HG02852 (cell line): ENCODE measurements around the gene SLC12A7.
"Not testable (repeated sequence)": the region's sequence is repeated elsewhere in the genome, so short reads cannot be mapped to it uniquely, and the experiment has no call there.

Experiments used
- ATAC-seq: cut with Tn5 transposase; IDR thresholded peaks from one replicate; pipeline ENCODE4 v1.9.1; 2021; ENCODE audit warnings: mild to moderate bottlenecking, moderate library complexity; ENCODE audit not compliant: unreplicated experiment

The SLC12A7 gene

GRCh38 chr5:1127959-1128785, 16.3 kb upstream of the SLC12A7 start:
- no peak for ATAC-seq

GRCh38 chr5:1125695-1126094, 13.8 kb upstream of the SLC12A7 start:
- not testable (repeated sequence) for ATAC-seq

GRCh38 chr5:1125030-1125357, 13.1 kb upstream of the SLC12A7 start:
- ATAC-seq, result no peak

GRCh38 chr5:1124205-1125029, 12.6 kb upstream of the SLC12A7 start:
- no peak for ATAC-seq

DNA sequence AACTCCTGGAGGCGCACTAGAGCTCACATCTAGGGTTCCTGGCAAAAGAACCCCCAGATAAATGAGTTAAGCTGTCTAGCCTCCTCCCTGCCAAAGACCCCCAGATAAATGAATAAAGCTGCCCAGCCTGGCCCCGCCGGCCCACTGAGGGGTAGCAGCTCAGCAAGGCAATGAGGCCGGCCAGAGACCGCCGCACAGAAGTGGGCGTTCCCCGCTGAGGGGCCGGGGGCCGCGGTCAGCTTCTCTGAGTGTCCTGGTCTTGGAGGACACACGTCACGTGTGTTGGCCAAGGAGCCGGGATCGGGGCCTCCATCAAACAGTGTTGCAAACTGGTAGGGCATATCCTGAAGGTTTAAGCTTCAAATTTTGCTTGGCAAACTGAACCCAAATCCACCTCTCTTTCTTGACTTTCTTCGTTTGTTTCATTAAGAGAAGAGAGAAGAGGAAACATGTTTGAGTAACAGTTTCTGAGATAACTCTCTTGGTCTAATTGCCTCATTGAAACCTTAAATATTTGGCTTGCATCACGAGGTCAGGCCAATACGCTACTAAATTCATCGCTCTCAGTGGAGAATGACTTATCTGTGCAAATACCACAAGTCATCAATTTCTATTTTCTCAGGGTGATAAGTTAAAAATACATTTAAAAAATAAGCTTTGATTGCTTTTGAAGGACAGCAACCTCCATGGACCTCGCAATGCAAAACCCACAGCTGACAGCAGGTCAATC, 11.7 kb upstream of the SLC12A7 start:
- no peak for ATAC-seq

- ATAC-seq, result no peak
Measured at GRCh38 chr5:1122511-1123294, 10.8 kb upstream of the SLC12A7 start.

GRCh38 chr5:1121891-1122290, 10.0 kb upstream of the SLC12A7 start:
- ATAC-seq, result no peak

GRCh38 chr5:1121044-1121443, 9.2 kb upstream of the SLC12A7 start:
- ATAC-seq, result no peak

DNA sequence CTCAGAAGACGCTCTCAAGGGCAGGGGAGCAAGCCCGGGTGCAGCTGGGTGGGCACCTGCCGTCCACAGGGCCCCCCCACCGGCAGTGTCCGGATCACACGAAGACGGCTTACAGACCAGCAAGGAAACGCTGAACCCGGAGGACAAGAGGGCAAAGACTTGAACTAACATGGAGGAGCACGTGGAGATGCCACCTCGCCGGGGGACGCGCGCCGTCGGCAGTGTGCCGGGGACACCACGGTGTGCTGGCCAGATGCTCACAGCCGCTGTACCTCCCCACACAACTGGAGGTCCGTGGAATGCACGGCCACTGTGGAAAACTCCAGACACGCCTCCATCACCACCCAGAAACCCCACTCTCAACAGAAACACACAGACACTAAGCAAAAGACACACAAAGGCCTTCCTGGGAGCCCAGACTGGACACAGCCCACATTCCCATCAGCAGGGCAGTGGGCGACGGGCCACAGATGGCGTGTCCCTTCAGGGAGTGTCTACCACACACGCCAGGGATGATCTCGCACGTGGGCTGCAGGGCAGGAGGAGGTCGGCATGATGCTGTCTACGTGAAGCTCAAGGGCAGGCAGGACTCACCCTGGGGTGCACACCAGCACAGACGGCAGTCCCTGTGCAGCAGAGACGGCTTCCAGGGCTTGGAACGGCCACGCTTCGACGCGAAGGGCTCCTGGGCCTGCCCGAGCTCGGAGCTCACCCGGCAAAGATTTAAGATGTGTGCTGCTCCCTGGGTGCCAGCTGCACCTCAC, 8.6 kb upstream of the SLC12A7 start:
- no peak for ATAC-seq

DNA sequence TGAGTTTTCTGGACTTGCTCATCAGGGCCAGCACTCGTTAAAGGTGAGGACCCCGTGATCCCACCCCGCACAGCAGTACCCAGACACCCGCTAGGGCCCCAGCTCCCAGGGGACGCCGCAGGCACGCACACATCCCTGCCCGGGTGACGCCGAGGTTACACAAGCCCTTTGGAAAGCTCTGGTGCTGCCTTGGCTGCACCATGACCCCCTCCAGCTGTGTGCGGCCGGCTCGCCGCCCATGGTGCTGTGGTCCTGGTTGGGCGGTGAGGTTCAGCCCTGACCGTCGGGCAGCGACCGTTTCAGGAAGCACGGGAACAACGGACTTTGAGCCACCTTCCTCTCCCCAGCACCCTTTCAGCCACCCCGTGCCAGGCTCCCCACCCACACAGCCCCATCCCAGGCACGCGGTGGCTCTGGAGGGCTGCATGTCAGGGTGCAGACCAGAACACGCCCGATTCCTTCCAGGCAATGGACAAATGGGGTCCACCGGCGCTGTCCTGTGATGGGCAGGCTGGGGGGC, 7.5 kb upstream of the SLC12A7 start:
- ATAC-seq, result no peak

DNA sequence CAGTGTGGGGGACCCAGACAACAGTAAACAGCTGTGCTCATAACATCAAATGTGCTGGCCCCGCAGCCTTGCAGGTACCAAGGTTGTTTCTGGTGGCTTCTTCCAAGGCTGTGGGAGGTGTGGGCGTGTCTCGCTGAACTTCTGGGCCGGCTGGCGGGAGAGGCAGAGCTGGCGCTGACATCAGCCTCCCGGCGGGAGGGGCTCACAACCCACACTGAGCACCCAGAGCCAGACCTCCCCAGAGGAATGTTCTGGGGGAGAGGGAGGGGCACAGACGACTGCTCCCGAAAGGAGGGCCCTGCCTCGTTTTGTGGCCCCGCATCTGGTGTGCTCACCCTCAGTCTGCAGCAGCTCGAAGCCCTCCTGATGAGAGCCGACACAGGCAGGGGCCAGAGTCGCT, 6.9 kb upstream of the SLC12A7 start:
- ATAC-seq, result no peak

DNA sequence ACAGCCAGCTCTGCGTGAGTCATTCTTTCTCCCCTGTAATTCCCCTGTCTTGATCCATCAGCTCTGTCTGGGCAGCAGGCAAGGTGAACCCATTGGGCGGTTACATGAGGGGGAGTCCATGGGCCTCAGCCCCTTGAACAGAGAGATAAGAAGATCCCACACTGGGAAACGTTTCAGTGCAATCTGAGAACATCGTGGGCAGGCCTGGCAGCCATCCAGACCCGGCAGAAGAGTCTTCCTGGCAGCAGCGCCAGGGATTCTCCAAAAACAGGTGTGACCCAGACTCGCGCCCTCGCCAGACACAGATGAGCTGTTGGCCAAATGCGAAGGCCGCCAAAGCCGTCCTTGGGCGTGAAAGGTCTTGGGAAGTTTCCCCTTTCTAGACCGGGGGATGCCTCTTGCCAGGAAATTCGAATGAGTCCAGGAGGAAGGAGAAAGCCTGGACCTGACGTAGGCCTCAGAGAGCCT, 6.4 kb upstream of the SLC12A7 start:
- no peak for ATAC-seq

- no peak for ATAC-seq
Measured at GRCh38 chr5:1116977-1117376, 5.1 kb upstream of the SLC12A7 start.

DNA sequence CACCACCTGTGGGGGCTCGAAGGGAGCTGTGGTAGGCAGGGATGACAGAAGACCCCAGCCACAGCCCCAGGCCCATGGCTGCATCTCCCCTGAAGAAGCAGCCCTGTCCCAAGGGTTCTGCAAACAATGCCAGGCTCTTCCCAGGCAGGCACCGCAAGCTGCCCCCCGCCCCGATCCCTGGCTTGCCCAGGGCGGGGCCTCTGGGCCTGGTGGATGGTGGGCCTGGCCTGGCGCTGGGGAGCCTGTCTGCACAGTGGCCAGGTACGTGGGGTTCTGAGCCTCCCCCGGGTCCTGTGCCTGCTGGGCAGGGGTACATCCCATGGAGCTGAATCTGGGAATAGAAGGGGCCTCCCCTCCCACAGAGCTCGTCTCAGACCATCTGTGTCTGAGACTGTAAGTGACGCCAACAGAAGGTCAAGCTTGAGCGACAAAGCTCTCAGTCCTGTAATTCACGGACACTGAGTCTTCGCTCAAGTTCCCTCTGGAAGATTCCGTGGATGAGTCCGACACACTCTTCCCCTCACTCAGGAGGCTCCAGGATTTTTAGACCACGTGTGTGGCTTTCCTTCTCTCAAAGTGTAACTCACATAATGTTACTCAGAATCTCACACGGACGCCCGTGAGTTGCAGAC, 4.4 kb upstream of the SLC12A7 start:
- no peak for ATAC-seq

GRCh38 chr5:1115123-1115815, 3.4 kb upstream of the SLC12A7 start:
- no peak for ATAC-seq

DNA sequence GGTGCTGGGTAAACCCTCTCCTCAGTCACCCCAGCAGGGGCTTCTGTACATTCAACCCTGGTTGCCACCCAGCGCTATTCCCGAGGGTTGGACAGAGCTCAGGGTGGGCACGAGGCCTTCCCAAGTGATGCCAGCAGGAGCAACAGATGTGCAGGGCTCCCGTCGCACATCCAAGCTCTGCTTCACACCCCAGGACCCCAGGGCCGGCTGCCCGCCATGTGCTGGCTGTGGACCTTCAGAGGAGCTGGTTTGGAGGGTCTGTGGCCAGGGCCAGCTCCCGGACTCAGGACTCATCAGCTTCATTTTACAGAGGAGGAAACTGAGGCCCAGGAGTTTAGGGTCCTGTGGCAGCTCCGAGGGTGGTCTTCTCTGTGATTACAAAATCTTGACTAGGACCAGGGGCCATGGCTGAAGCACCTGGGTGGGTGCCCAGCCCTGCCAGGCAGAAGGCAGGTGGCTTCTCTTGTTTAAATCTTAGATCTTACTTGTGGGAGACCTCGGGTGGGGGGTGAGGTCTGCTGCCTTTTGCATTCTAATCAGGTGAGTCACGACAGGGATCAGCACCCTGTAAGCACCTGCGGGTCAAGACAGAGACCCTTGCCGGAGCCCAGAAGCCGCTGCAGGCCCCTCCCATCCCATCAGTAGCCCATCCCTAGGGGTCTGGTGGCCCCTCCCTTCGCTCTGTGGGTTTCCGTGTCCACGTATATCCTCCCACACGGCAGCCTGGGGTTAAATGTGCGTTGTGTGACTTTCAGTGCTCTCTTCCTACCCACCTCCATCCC, 2.1 kb upstream of the SLC12A7 start:
- ATAC-seq, result no peak

GRCh38 chr5:1113332-1113690, 1.4 kb upstream of the SLC12A7 start:
- no peak for ATAC-seq
